SK-N-SH treated with all-trans-retinoic acid at 6 μM for 48 hours (cell line): Measurements from ENCODE around the gene CLIC1.

Source experiments
- ATAC-seq: fragments of 200-7000 bp; cut with Tn5 transposase; 3 replicates; pipeline ENCODE4 v1.9.1; 2020; ENCODE audit warnings: mild to moderate bottlenecking, moderate library complexity
- ARNTL ChIP-seq: fragments of 450-650 bp; formaldehyde crosslinking; IDR thresholded peaks from 2 replicates; pipeline ENCODE4 v1.5.0; 2020; ENCODE audit warnings: low read depth, mild to moderate bottlenecking, moderate library complexity, borderline replicate concordance
- BACH2 ChIP-seq: fragments of 250-450 bp; sonication (Bioruptor Pico); IDR thresholded peaks from 2 replicates; pipeline ENCODE4 v1.9.0; 2021; ENCODE audit warnings: mild to moderate bottlenecking, borderline replicate concordance
- CREB5 ChIP-seq: fragments of 250-450 bp; sonication (Bioruptor Pico); IDR thresholded peaks from 2 replicates; pipeline ENCODE4 v1.5.1; 2020; ENCODE audit warnings: low read depth, mild to moderate bottlenecking, moderate library complexity
- CSDC2 ChIP-seq: fragments of 250-450 bp; sonication (Bioruptor Pico); IDR thresholded peaks from 2 replicates; pipeline ENCODE4 v1.5.0; 2020; ENCODE audit warnings: mild to moderate bottlenecking, moderate library complexity
- CSRNP3 ChIP-seq: fragments of 250-450 bp; sonication (Bioruptor Pico); IDR thresholded peaks from 2 replicates; pipeline ENCODE4 v1.5.1; 2021; ENCODE audit warnings: mild to moderate bottlenecking, moderate library complexity
- ESRRG ChIP-seq: fragments of 250-450 bp; sonication (Bioruptor Pico); IDR thresholded peaks from 2 replicates; pipeline ENCODE4 v1.6.1; 2021; ENCODE audit warnings: mild to moderate bottlenecking
- ISL1 ChIP-seq: fragments of 250-450 bp; sonication (Bioruptor Pico); IDR thresholded peaks from 2 replicates; pipeline ENCODE4 v2.1.2; 2022; ENCODE audit warnings: mild to moderate bottlenecking, moderate library complexity
- OSR1 ChIP-seq: fragments of 250-450 bp; sonication (Bioruptor Pico); IDR thresholded peaks from 2 replicates; pipeline ENCODE4 v1.8.0; 2022; ENCODE audit warnings: moderate library complexity, mild to moderate bottlenecking, inconsistent platforms
- POU6F1 ChIP-seq: fragments of 250-450 bp; sonication (Bioruptor Pico); IDR thresholded peaks from 2 replicates; pipeline ENCODE4 v1.8.0; 2021; ENCODE audit warnings: low read depth, mild to moderate bottlenecking, moderate library complexity, borderline replicate concordance
- PPARA ChIP-seq: fragments of 250-450 bp; sonication (Bioruptor Pico); IDR thresholded peaks from 2 replicates; pipeline ENCODE4 v1.5.0; 2020; ENCODE audit warnings: mild to moderate bottlenecking, borderline replicate concordance
- RARB ChIP-seq: fragments of 250-450 bp; sonication (Bioruptor Pico); IDR thresholded peaks from 2 replicates; pipeline ENCODE4 v1.8.0; 2021; ENCODE audit warnings: mild to moderate bottlenecking, moderate library complexity
- SNAI2 ChIP-seq: fragments of 250-450 bp; sonication (Bioruptor Pico); IDR thresholded peaks from 2 replicates; pipeline ENCODE4 v1.5.0; 2020; ENCODE audit warnings: mild to moderate bottlenecking, moderate library complexity
- TCF4 ChIP-seq: fragments of 250-450 bp; sonication (Bioruptor Pico); IDR thresholded peaks from 2 replicates; pipeline ENCODE4 v1.8.0; 2021; ENCODE audit warnings: mild to moderate bottlenecking, moderate library complexity, borderline replicate concordance
- TOX ChIP-seq: fragments of 250-450 bp; sonication (Bioruptor Pico); IDR thresholded peaks from 2 replicates; pipeline ENCODE4 v1.8.0; 2021; ENCODE audit warnings: mild to moderate bottlenecking, moderate library complexity, borderline replicate concordance
- TSHZ2 ChIP-seq: fragments of 250-450 bp; sonication (Bioruptor Pico); IDR thresholded peaks from 2 replicates; pipeline ENCODE4 v1.5.0; 2020; ENCODE audit warnings: mild to moderate bottlenecking, moderate library complexity
- ZC3H10 ChIP-seq: fragments of 250-450 bp; sonication (Bioruptor Pico); IDR thresholded peaks from 2 replicates; pipeline ENCODE4 v1.5.1; 2021; ENCODE audit warnings: mild to moderate bottlenecking, moderate library complexity
- ZFP3 ChIP-seq: fragments of 250-450 bp; sonication (Bioruptor Pico); IDR thresholded peaks from 2 replicates; pipeline ENCODE4 v1.5.0; 2020; ENCODE audit warnings: mild to moderate bottlenecking, moderate library complexity
- ZFP30 ChIP-seq: fragments of 450-650 bp; formaldehyde crosslinking; IDR thresholded peaks from 2 replicates; pipeline ENCODE4 v1.5.0; 2022; ENCODE audit warnings: mild to moderate bottlenecking, moderate library complexity
- ZNF565 ChIP-seq: fragments of 450-650 bp; formaldehyde crosslinking; conservative IDR thresholded peaks from 2 replicates; pipeline ENCODE4 v1.5.0; 2020; ENCODE audit warnings: low read depth, mild to moderate bottlenecking, moderate library complexity
- ZNF70 ChIP-seq: fragments of 450-650 bp; formaldehyde crosslinking; IDR thresholded peaks from 2 replicates; pipeline ENCODE4 v1.5.0; 2020; ENCODE audit warnings: mild to moderate bottlenecking, moderate library complexity
- ZNF8 ChIP-seq: fragments of 450-650 bp; formaldehyde crosslinking; IDR thresholded peaks from 2 replicates; pipeline ENCODE4 v1.5.0; 2020; ENCODE audit warnings: mild to moderate bottlenecking, moderate library complexity

The CLIC1 gene

GRCh38 chr6:31736021-31736767 lies at the start of gene CLIC1:
Gene CLIC1 (minus strand): TSS chr6:31736530. CDS start chr6:31736300, 230 bp downstream.
- peak; percentile 67 for ATAC-seq
- TF ChIP-seq TCF4, result no peak
- TF ChIP-seq SNAI2 (CRISPR knock-in tag), result no peak
- TF ChIP-seq BACH2 (CRISPR knock-in tag), result no peak
- no peak for TF ChIP-seq ARNTL
- no peak for TF ChIP-seq PPARA (CRISPR knock-in tag)
- TF ChIP-seq CSDC2 (CRISPR knock-in tag), result no peak
- no peak for TF ChIP-seq ZC3H10
- TF ChIP-seq ISL1, result no peak
- TF ChIP-seq ESRRG (CRISPR knock-in tag), result no peak
- TF ChIP-seq CREB5 (CRISPR knock-in tag), result no peak
- TF ChIP-seq OSR1 (CRISPR knock-in tag), result no peak
- no peak for TF ChIP-seq ZFP30
- no peak for TF ChIP-seq RARB (CRISPR knock-in tag)
- TF ChIP-seq ZNF565 (CRISPR knock-in tag), result no peak
- no peak for TF ChIP-seq TOX
- TF ChIP-seq, all 23 proteins: peak for 0

- ATAC-seq, result no peak
- TF ChIP-seq OSR1 (CRISPR knock-in tag), result no peak
These were observed 49.1 kb upstream of the CLIC1 start for GRCh38 chr6:31785475-31785874.

- no peak for ATAC-seq
- no peak for TF ChIP-seq OSR1 (CRISPR knock-in tag)
- TF ChIP-seq POU6F1 (CRISPR knock-in tag), result no peak
- TF ChIP-seq ZFP30, result no peak
- no peak for TF ChIP-seq SNAI2 (CRISPR knock-in tag)
- TF ChIP-seq TSHZ2 (CRISPR knock-in tag), result no peak
- TF ChIP-seq ZNF565 (CRISPR knock-in tag), result no peak
- TF ChIP-seq ISL1, result no peak
- TF ChIP-seq ZC3H10, result no peak
- TF ChIP-seq BACH2 (CRISPR knock-in tag), result no peak
- no peak for TF ChIP-seq ZNF70
- no peak for TF ChIP-seq RARB (CRISPR knock-in tag)
- no peak for TF ChIP-seq ZFP3 (CRISPR knock-in tag)
- no peak for TF ChIP-seq CSDC2 (CRISPR knock-in tag)
- no peak for TF ChIP-seq ARNTL
- no peak for TF ChIP-seq ZNF8
- TF ChIP-seq TOX, result no peak
- no peak for TF ChIP-seq CSRNP3 (CRISPR knock-in tag)
These were observed 48.0 kb upstream of the CLIC1 start for GRCh38 chr6:31784098-31784925.
